ENCODE measurements around the gene ZSCAN5B. TPM values are rescaled to one million over a fixed set of nuclear protein-coding genes. Genes with fewer than 3 reads are reported as not detected.

Gene ZSCAN5B
- total and polyA plus RNA-seq, 9 of the 15 experiments (the other 6 are each of a cell fraction or from before 2014, with no cell fraction given), result 0.03 to 0.07 TPM; not detected in 7

DNA sequence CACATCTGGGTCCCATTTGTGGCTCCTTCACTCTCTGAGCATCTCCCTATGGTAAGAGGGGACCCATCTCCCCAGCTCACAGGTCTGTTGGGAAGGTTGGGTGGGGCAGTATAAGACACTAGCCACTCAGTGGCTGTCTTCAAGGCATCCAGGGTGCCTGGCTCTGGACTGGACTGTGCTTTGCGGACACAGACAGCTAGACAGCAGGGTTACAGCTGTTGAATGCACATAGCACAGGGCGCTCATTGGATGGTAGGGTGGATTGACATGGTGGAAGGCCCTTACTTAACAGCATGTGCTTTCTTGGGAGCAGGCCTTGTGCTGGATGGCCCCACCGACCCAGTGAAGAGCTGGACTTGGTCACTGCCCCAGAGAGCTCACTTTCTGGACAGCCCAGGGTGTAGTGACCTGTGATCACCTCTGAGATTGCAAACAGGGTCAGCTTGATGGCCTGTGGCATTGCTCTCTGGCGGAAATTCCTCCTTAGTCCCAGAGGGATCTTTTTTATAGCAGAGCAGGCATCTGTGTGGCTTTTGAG, 54.6 kb downstream of the ZSCAN5B start:
- ChIA-PET POLR2A (interaction anchor here (0.6 to 1.3 kb wide), 2 partner anchors 22 to 483 kb away, joined by 3 to 4 read pairs; partner anchors contain the start of gene ZNF787), CTCF (ENCODE audit: low intra/inter-chr PET ratio) (no interaction called here)
- intact Hi-C loops (cut with micrococcal nuclease) (no loop called here), in situ Hi-C loops (cut with MboI) (loop anchor here (25.0 kb wide), 1 partner anchor 981 kb away; the partner anchor contains the start of genes DNAAF3 and TNNI3)
- no peaks in the 10 kb centered on the region for H3K9me1 ChIP-seq (ENCODE audit: control insufficient read depth, insufficient read depth, low read length)
- no peaks in the 10 kb centered on the region for H3K27me3 ChIP-seq (ENCODE audit: control insufficient read depth in 2 of 2, insufficient read depth in 2 of 2, low read length in 2 of 2)
- no peak overlapping the region for H2AFZ ChIP-seq (ENCODE audit: low read depth, low read length)
- no peak overlapping the region; the same call in 1 of the 2 replicates for H3K4me2 ChIP-seq (ENCODE audit: insufficient read depth, low read length)
- TF ChIP-seq FOXP1 (CRISPR knock-in tag; IDR thresholded peaks at IDR 0.05) (no peak), RFX5 (IDR thresholded peaks at IDR 0.05; ENCODE audit: low read depth, low read length) (no peak), KHSRP (IDR thresholded peaks at IDR 0.05) (no peak), PTRF (tag; IDR thresholded peaks at IDR 0.05) (no peak), FUS (optimal IDR thresholded peaks at IDR 0.05; ENCODE audit: low read depth, low read length) (no peak)
- TF ChIP-seq, protein P1, sequence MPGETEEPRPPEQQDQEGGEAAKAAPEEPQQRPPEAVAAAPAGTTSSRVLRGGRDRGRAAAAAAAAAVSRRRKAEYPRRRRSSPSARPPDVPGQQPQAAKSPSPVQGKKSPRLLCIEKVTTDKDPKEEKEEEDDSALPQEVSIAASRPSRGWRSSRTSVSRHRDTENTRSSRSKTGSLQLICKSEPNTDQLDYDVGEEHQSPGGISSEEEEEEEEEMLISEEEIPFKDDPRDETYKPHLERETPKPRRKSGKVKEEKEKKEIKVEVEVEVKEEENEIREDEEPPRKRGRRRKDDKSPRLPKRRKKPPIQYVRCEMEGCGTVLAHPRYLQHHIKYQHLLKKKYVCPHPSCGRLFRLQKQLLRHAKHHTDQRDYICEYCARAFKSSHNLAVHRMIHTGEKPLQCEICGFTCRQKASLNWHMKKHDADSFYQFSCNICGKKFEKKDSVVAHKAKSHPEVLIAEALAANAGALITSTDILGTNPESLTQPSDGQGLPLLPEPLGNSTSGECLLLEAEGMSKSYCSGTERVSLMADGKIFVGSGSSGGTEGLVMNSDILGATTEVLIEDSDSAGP (CRISPR knock-in tag; IDR thresholded peaks at IDR 0.05), result no peak
- TF ChIP-seq, protein P2, sequence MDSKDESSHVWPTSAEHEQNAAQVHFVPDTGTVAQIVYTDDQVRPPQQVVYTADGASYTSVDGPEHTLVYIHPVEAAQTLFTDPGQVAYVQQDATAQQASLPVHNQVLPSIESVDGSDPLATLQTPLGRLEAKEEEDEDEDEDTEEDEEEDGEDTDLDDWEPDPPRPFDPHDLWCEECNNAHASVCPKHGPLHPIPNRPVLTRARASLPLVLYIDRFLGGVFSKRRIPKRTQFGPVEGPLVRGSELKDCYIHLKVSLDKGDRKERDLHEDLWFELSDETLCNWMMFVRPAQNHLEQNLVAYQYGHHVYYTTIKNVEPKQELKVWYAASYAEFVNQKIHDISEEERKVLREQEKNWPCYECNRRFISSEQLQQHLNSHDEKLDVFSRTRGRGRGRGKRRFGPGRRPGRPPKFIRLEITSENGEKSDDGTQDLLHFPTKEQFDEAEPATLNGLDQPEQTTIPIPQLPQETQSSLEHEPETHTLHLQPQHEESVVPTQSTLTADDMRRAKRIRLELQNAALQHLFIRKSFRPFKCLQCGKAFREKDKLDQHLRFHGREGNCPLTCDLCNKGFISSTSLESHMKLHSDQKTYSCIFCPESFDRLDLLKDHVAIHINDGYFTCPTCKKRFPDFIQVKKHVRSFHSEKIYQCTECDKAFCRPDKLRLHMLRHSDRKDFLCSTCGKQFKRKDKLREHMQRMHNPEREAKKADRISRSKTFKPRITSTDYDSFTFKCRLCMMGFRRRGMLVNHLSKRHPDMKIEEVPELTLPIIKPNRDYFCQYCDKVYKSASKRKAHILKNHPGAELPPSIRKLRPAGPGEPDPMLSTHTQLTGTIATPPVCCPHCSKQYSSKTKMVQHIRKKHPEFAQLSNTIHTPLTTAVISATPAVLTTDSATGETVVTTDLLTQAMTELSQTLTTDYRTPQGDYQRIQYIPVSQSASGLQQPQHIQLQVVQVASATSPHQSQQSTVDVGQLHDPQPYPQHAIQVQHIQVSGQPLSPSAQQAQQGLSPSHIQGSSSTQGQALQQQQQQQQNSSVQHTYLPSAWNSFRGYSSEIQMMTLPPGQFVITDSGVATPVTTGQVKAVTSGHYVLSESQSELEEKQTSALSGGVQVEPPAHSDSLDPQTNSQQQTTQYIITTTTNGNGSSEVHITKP (IDR thresholded peaks at IDR 0.05; ENCODE audit: partially characterized antibody), result no peak
- TF ChIP-seq, protein P3, sequence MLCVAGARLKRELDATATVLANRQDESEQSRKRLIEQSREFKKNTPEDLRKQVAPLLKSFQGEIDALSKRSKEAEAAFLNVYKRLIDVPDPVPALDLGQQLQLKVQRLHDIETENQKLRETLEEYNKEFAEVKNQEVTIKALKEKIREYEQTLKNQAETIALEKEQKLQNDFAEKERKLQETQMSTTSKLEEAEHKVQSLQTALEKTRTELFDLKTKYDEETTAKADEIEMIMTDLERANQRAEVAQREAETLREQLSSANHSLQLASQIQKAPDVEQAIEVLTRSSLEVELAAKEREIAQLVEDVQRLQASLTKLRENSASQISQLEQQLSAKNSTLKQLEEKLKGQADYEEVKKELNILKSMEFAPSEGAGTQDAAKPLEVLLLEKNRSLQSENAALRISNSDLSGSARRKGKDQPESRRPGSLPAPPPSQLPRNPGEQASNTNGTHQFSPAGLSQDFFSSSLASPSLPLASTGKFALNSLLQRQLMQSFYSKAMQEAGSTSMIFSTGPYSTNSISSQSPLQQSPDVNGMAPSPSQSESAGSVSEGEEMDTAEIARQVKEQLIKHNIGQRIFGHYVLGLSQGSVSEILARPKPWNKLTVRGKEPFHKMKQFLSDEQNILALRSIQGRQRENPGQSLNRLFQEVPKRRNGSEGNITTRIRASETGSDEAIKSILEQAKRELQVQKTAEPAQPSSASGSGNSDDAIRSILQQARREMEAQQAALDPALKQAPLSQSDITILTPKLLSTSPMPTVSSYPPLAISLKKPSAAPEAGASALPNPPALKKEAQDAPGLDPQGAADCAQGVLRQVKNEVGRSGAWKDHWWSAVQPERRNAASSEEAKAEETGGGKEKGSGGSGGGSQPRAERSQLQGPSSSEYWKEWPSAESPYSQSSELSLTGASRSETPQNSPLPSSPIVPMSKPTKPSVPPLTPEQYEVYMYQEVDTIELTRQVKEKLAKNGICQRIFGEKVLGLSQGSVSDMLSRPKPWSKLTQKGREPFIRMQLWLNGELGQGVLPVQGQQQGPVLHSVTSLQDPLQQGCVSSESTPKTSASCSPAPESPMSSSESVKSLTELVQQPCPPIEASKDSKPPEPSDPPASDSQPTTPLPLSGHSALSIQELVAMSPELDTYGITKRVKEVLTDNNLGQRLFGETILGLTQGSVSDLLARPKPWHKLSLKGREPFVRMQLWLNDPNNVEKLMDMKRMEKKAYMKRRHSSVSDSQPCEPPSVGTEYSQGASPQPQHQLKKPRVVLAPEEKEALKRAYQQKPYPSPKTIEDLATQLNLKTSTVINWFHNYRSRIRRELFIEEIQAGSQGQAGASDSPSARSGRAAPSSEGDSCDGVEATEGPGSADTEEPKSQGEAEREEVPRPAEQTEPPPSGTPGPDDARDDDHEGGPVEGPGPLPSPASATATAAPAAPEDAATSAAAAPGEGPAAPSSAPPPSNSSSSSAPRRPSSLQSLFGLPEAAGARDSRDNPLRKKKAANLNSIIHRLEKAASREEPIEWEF (CRISPR knock-in tag; IDR thresholded peaks at IDR 0.05), result no peak
- TF ChIP-seq, protein P4, sequence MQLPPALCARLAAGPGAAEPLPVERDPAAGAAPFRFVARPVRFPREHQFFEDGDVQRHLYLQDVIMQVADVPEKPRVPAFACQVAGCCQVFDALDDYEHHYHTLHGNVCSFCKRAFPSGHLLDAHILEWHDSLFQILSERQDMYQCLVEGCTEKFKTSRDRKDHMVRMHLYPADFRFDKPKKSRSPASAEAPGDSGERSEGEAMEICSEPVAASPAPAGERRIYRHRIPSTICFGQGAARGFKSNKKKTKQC (CRISPR knock-in tag; IDR thresholded peaks at IDR 0.05), result no peak
- WGBS (ENCODE audit: insufficient coverage, low coverage, missing lambda C conversion rate), result 74% methylated on average over 4 of the region's 4 CpGs
- H3K79me2 ChIP-seq (ENCODE audit: control insufficient read depth, insufficient read depth, low read length), result peaks cover 41% of the 10 kb centered on the region
- peaks cover 11 to 18% of the 10 kb centered on the region in 2 experiments for H3K4me1 ChIP-seq (replicated peaks in 1 of 2; ENCODE audit: control insufficient read depth in 2 of 2, insufficient read depth in 2 of 2, low read length in 2 of 2)
- no peaks in the 10 kb centered on the region for H4K20me1 ChIP-seq (replicated peaks; ENCODE audit: control insufficient read depth, insufficient read depth, low read length)
- no peak for DNase-seq (ENCODE audit: extremely low read depth in 1 of 4, low spot score in 3 of 4)
- H3K4me3 ChIP-seq, result no peak overlapping the region
- 0 out of 4 replicates have a peak overlapping the region, but pooled peaks of 1 of the 2 experiments have one; percentile 10 for H3K9ac ChIP-seq (ENCODE audit: insufficient read depth in 1 of 2, low read depth in 2 of 2, low read length in 2 of 2)
- BruUV-seq (replicated peaks), result no TSS peak
- ATAC-seq, result no peak
- H3K36me3 ChIP-seq (ENCODE audit: control insufficient read depth, insufficient read depth, low read length), result peaks cover 13% of the 10 kb centered on the region; the same call in 2 of the 3 replicates
- FAIRE-seq, result no peak
- H3K9me3 ChIP-seq (replicated peaks; ENCODE audit: control insufficient read depth, insufficient read depth, low read depth, low read length), result no peaks in the 10 kb centered on the region
- H3K27ac ChIP-seq (ENCODE audit: extremely low read depth, low read depth, low read length), result no peak overlapping the region
